AG04449 (cell line): Measurements from ENCODE around the gene CACNA1H.
"Not testable (repeated sequence)": the region's sequence is repeated elsewhere in the genome, so short reads cannot be mapped to it uniquely, and the experiment has no call there.

Experiments used
- CTCF ChIA-PET: fragments of 350-600 bp; formaldehyde crosslinking; extraction: SDS; loops from one replicate; lab custom pipeline; 2021; ENCODE audit warnings: antibody characterized with exemption; lab: Yijun Ruan, JAX
- POLR2A ChIA-PET: fragments of 400-600, 350-600 bp; formaldehyde crosslinking; extraction: SDS; loops from one replicate; lab custom pipeline; 2020; ENCODE audit warnings: antibody characterized with exemption, inconsistent platforms; lab: Yijun Ruan, JAX
- DNase-seq: peaks from one replicate; pipeline ENCODE4 v3.0.0-alpha.2; 2010; ENCODE audit warnings: low read depth, low spot score
- H3K4me3 ChIP-seq: 2 replicates; pipeline ENCODE4 v1.5.1; 2011; ENCODE audit warnings: low read depth, mild to moderate bottlenecking, control low read depth, low read length
- TF ChIP-seq, protein P1 (sequence below): IDR thresholded peaks from one replicate; pipeline ENCODE4 v1.5.1; 2011; ENCODE audit warnings: mild to moderate bottlenecking, moderate library complexity, low read length, control low read depth, inconsistent platforms; ENCODE audit not compliant: insufficient read depth; ENCODE audit errors: missing control alignments

CACNA1H gene

DNA sequence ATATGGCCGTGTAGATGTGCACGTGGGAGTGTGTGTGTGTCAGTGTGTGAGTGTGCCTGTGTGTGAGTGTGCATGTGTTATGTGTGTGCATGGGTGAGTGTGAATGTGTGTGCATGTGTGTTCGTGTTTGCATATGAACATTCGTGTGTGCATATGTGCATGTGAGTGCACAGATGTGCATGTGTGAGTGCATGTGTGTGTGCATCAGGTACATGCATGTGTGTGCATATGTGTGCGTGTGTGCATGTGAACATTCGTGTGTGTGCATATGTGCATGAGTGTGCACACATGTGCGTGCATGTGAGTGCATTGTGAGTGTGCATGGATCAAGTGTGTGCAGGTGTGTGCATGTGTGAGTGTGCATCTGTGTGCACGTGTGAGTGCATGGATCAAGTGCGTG, 85.1 kb downstream of the CACNA1H start:
- DNase-seq = no peak
- ChIA-PET CTCF (interaction anchor here (0.8 to 1.0 kb wide), 3 partner anchors 20 to 180 kb away, joined by 3 to 6 read pairs (median 4); no protein-coding TSS in a partner anchor), POLR2A (no interaction called here)
- H3K4me3 ChIP-seq = no peak overlapping the region
- TF ChIP-seq, protein P1, sequence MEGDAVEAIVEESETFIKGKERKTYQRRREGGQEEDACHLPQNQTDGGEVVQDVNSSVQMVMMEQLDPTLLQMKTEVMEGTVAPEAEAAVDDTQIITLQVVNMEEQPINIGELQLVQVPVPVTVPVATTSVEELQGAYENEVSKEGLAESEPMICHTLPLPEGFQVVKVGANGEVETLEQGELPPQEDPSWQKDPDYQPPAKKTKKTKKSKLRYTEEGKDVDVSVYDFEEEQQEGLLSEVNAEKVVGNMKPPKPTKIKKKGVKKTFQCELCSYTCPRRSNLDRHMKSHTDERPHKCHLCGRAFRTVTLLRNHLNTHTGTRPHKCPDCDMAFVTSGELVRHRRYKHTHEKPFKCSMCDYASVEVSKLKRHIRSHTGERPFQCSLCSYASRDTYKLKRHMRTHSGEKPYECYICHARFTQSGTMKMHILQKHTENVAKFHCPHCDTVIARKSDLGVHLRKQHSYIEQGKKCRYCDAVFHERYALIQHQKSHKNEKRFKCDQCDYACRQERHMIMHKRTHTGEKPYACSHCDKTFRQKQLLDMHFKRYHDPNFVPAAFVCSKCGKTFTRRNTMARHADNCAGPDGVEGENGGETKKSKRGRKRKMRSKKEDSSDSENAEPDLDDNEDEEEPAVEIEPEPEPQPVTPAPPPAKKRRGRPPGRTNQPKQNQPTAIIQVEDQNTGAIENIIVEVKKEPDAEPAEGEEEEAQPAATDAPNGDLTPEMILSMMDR = no peak

GRCh38 chr16:1238909-1239308, 86.0 kb downstream of the CACNA1H start:
- H3K4me3 ChIP-seq, DNase-seq, POLR2A ChIA-PET: not testable (repeated sequence)
- CTCF ChIA-PET = interaction anchor here (0.7 to 1.0 kb wide), 4 partner anchors 19 to 901 kb away, joined by 3 to 6 read pairs (median 4); no protein-coding TSS in a partner anchor

- H3K4me3 ChIP-seq, DNase-seq, CTCF ChIA-PET, POLR2A ChIA-PET: not testable (repeated sequence)
These were observed 86.7 kb downstream of the CACNA1H start for GRCh38 chr16:1239575-1239974.

GRCh38 chr16:1240436-1240835, 87.5 kb downstream of the CACNA1H start, which contains the start of gene TPSAB1:
Gene TPSAB1, plus strand, starts transcription at chr16:1240705. Its CDS starts 234 bp downstream, at chr16:1240939.
- H3K4me3 ChIP-seq, POLR2A ChIA-PET, DNase-seq, CTCF ChIA-PET: not testable (repeated sequence)

GRCh38 chr16:1241081-1241480, 88.2 kb downstream of the CACNA1H start:
- DNase-seq, POLR2A ChIA-PET, H3K4me3 ChIP-seq, CTCF ChIA-PET: not testable (repeated sequence)

DNA sequence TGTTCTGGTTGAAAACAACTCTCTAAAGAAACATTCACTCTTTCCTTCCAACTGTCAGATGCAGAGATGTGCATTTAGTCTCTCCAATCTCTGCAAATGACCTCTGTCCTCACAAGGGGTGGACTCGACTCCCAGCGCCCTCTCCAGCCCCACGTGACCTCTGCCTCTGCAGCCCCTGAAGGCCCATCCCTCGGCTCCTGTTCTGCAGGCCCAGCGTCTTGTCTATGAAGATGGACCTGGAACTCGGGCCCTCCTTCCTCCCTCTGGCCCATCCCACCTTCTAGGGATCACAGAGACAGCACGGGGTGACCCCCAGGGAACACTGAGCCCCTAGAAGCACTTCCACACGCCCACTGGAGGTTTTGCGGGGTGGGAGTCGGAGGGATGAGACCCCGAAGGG, 90.5 kb downstream of the CACNA1H start:
- POLR2A ChIA-PET, CTCF ChIA-PET, DNase-seq, H3K4me3 ChIP-seq: not testable (repeated sequence)

DNA sequence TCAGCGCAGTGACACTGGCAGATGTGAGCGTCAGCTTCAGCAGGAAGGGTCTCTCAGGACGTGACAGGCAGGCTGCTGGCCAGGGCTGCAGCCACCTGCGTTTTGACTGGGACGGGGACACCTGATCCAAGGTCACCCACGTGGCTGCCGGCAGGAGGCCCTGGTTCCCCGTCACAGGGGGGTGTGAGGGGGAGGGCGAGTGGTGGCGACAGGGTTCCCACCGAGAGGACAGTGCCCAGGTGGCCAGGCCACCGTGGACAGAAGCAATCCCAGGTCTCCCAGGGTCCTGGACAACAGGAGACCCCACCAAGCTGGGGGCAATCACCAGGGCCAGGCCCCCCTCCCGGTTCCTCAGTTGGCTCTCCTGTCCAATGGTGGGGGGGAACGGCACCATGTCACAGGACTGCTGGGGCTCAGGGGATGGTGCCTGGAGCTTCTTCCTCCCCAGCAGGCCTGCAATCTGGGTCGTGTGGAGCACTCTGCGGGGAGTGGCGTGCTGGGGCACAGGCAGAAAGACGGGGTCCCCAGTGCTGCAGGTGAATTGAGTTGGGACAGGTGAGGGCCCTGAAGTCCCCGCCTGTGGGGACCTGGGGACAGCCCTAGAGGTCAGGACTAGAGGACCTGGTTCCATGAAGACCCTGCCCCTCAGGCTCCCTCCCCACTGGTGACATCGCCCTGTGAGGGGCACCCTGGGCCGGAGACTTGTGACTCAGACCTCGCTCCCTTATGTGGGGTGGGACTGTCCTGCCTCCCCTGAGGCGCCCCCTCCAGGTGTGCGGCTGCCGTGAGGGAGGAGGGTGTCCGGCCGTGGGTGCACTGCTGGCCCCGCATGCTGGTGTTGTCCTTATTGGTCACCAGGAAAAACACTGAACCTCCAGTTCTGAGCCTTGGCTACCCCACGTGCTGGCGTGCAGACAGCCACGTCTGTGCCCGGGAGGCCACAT, 91.3 kb downstream of the CACNA1H start:
- DNase-seq, H3K4me3 ChIP-seq, POLR2A ChIA-PET, CTCF ChIA-PET: not testable (repeated sequence)

- POLR2A ChIA-PET = no interaction called here
- no peak overlapping the region for H3K4me3 ChIP-seq
- DNase-seq = no peak
- CTCF ChIA-PET = no interaction called here
- TF ChIP-seq, protein P1 = no peak
These were observed 92.0 kb downstream of the CACNA1H start for GRCh38 chr16:1244881-1245280.

- CTCF ChIA-PET = no interaction called here
- DNase-seq = no peak
- POLR2A ChIA-PET = no interaction called here
These were observed 92.6 kb downstream of the CACNA1H start for GRCh38 chr16:1245452-1246020.

DNA sequence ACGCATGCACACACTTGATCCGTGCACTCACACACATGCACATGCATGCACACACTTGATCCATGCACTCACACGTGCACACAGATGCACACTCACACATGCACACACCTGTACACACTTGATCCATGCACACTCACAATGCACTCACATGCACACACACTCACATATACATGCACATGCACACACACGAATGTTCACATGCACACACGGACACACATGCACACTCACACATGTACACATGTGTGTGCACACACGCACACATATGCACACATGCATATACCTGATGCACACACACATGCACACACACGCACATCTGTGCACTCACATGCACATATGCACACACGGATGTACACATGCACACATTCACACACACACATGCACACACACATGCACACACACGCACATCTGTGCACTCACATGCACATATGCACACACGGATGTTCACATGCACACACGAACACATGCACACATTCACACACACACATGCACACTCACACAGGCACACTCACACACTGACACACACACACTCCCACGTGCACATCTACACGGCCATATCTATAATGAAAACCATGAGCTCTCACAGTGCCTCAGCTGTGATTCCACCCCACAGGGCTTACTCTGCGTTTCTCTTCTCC, 95.1 kb downstream of the CACNA1H start:
- DNase-seq, H3K4me3 ChIP-seq, POLR2A ChIA-PET, CTCF ChIA-PET: not testable (repeated sequence)

More at GRCh38 chr16:1245452-1246020, 92.6 kb downstream of the CACNA1H start:
- H3K4me3 ChIP-seq = no peak overlapping the region
- TF ChIP-seq, protein P1 = no peak

DNA sequence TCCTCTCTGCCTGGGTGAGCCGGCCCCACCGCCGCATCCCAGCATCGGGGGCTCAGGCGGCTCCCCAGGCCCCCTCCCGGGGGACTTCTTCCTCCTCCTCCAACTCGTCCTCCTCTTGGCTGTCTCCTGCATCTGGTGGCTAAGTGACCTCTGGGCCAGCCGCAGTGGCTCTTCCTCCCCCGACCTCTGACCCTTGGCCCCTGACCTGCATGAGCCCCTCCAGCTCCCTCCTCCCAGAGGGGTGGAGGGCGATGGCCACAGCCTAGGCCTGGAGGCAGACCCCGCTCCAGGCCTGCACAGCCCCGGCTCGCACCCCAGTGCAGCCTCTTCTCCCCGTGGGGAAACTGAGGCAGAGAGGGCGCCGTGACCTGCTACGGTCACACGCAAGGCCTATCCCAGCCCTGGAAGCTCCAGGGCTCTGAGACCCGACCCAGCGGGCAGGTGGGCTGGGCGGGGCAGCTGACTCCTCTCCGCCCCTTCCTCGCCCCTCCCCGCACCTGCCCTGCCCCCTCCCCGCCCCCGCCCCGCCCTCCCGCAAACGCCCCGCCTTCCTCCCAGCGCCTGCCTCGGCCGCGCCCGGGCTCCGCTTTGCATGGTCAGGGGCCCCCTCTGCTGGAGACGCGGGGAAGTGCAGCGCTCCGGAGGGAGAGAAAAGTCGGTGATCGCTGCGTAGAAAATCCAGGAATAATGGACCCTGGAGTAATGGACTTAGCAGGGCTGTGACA, 96.3 kb downstream of the CACNA1H start:
- DNase-seq, H3K4me3 ChIP-seq, CTCF ChIA-PET, POLR2A ChIA-PET: not testable (repeated sequence)

- CTCF ChIA-PET, H3K4me3 ChIP-seq: not testable (repeated sequence)
These were observed 100.9 kb downstream of the CACNA1H start for GRCh38 chr16:1253701-1254364.

More at GRCh38 chr16:1253701-1254364, 100.9 kb downstream of the CACNA1H start:
- DNase-seq, POLR2A ChIA-PET: not testable (repeated sequence)
